Measurements from ENCODE around the gene GDNF.

- TF ChIP-seq CTCF (conservative IDR thresholded peaks at IDR 0.05; ENCODE audit: low read depth, low read length) (no peak), EZH2 (IDR thresholded peaks at IDR 0.05; ENCODE audit: borderline replicate concordance, low read depth, low read length, poor library complexity, severe bottlenecking) (no peak)
These were observed 35.4 kb downstream of the GDNF start for GRCh38 chr5:37804401-37804800.

Measured in A673 (cell line).